ENCODE results near the gene GPR151. TPM values are rescaled to one million over a fixed set of nuclear protein-coding genes. Genes with fewer than 3 reads are reported as not detected.

Gene GPR151
- total RNA-seq, 2 donors from 2014 or later, result not detected

DNA sequence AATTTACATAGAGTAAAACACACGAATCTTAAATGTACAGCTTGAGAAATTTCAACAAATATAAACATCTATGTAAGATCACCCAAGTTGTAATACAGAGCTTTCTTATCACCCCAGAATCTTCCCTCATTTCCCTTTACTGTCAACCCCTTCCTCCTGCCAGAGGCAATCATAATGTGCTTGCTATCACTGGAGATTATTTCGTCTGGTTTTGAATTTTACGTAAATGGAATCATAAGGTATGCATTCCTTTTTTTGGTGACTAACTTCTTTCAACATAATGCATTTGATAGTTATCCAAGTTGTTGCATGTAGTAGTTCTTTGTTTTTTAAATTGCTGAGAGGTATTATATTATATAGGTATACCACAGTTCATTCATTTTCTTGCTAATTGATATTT lies 37.5 kb upstream of the GPR151 start:
- H3K4me3 ChIP-seq, result no peak overlapping the region
- no peak for DNase-seq
- no peaks in the 10 kb centered on the region for H3K9me3 ChIP-seq
- no peaks in the 10 kb centered on the region for H3K27me3 ChIP-seq
- no peak overlapping the region for H3K27ac ChIP-seq
- intact Hi-C loops (cut with DNase I), result no loop called here
- H3K4me1 ChIP-seq, result no peaks in the 10 kb centered on the region
- H3K9ac ChIP-seq (ENCODE audit: low read depth in 2 of 2, low read length in 2 of 2), result no peak overlapping the region
- H3K36me3 ChIP-seq, result no peaks in the 10 kb centered on the region
- no peak for TF ChIP-seq CTCF (IDR thresholded peaks at IDR 0.05)

DNA sequence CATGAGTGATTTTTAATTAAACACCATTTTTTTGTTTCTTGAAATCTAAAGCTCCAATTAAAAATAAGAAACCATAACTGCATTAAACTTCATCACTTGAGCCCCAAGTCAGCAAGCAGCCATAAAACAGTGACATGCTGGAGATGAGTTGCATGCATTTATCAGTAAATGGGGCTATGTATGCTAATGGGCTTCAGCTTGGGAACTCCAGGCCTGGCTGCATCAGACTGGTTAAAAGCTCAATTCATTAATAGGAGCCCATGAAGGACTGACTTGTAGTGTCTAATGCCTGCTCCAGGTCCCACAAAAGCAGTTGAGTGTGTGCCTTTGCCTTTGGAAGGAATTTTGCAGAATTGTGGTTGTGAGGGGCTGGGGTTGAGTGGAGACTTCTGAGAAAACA lies 33.6 kb upstream of the GPR151 start:
- no peak for TF ChIP-seq CTCF (IDR thresholded peaks at IDR 0.05)
- no peak for DNase-seq
- H3K36me3 ChIP-seq, result no peaks in the 10 kb centered on the region
- H3K4me1 ChIP-seq, result no peaks in the 10 kb centered on the region
- no peak overlapping the region for H3K4me3 ChIP-seq
- H3K27ac ChIP-seq, result no peak overlapping the region
- intact Hi-C loops (cut with DNase I), result no loop called here
- H3K9me3 ChIP-seq, result no peaks in the 10 kb centered on the region
- H3K9ac ChIP-seq (ENCODE audit: low read depth in 2 of 2, low read length in 2 of 2), result no peak overlapping the region
- H3K27me3 ChIP-seq, result no peaks in the 10 kb centered on the region

DNA sequence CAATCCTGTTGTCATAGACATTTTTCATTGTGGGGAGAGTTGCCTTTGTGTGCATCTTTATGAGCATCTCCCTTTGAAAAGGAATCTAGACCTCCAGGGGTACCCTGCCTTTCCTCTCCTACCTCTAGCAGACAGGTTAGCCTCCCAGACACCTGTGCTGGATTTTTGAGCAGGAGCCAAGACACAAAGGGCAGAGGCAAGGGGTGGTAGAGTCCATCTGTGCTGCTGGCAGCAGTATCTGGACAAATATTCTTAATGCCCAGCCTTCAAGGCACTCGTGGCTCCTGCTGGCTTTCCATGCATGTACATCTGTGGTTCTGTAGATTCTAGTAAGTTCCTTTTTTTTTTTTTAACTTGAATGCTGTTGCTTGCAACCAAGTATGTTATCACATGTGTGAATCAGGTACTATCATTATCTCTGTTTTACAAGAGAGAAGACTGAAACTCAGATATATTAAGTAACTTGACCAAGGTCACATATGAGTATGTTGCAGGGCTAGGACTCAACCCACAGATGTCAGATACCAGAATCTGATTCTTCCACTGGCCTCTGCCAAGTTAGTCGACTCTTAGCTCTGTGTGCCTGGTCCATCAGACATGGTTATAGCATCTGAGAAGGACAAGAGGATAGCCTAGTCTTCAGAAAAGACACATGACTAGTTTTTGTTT lies 32.9 kb upstream of the GPR151 start:
- no peak overlapping the region for H3K9ac ChIP-seq (ENCODE audit: low read depth in 2 of 2, low read length in 2 of 2)
- DNase-seq, result no peak
- no peak overlapping the region for H3K27ac ChIP-seq
- H3K4me1 ChIP-seq, result no peaks in the 10 kb centered on the region
- H3K4me3 ChIP-seq, result no peak overlapping the region
- H3K27me3 ChIP-seq, result no peaks in the 10 kb centered on the region
- H3K9me3 ChIP-seq, result no peaks in the 10 kb centered on the region
- intact Hi-C loops (cut with DNase I), result no loop called here
- no peaks in the 10 kb centered on the region for H3K36me3 ChIP-seq
- TF ChIP-seq CTCF (IDR thresholded peaks at IDR 0.05), result no peak

- no peak for DNase-seq
- H3K27ac ChIP-seq, result no peak overlapping the region
- TF ChIP-seq CTCF (IDR thresholded peaks at IDR 0.05), result no peak
- H3K9ac ChIP-seq (ENCODE audit: low read depth in 2 of 2, low read length in 2 of 2), result no peak overlapping the region
- no peaks in the 10 kb centered on the region for H3K4me1 ChIP-seq
- no peak overlapping the region for H3K4me3 ChIP-seq
- no peaks in the 10 kb centered on the region for H3K27me3 ChIP-seq
- no peaks in the 10 kb centered on the region for H3K9me3 ChIP-seq
- intact Hi-C loops (cut with DNase I), result loop anchor here (5.0 kb wide), 2 partner anchors 423 to 643 kb away; no protein-coding TSS in a partner anchor
- no peaks in the 10 kb centered on the region for H3K36me3 ChIP-seq
Observed at GRCh38 chr5:146544232-146544631, 28.2 kb upstream of the GPR151 start.

DNA sequence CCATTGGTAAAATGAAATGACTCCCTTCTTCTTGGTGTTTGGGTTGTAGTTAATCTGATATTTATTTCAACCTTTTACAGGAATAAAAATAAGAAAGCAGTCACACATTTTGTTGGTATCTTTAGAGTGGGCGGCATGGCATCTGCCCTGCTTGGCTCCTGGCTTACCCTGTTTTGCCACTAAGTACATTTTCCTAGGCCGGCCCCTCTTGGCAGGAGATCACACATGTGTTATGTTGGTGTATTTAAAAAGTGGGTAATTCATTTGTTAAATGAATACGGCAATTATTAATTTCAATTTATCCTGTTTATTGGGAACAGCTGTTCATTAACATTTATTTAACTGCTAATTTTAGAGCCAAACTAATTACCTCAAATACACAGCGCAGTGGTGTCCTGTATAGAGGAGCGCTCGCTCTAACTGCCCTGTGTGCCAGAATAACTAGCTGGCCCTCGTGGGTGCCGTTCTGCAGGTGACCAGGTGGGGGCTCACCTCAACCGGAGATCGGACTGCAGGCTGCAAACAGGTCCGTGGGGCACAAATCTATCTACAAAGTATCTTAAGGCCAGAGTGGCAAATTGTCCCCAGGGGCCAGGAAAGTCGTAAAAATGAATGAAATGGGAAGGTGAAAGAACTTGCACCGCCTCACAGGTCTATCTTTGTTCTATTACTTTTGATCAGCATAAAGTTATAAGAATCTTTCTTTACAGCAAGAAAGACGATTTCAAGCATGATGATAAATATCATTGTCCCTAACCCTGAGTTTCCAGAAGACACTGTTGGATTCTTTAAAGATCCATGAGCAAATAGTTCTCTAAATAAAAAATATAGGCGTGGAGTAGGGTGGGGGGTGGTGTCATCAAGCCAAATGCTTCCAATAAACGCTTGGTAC lies 26.2 kb upstream of the GPR151 start:
- Histone ChIP-seq H3K27ac (no peak overlapping the region), H3K9ac (ENCODE audit: low read depth in 2 of 2, low read length in 2 of 2) (no peak overlapping the region), H3K4me3 (no peak overlapping the region), H3K27me3 (no peaks in the 10 kb centered on the region), H3K4me1 (no peaks in the 10 kb centered on the region), H3K36me3 (no peaks in the 10 kb centered on the region), H3K9me3 (no peaks in the 10 kb centered on the region)
- intact Hi-C loops (cut with DNase I), result loop anchor here (5.0 kb wide), 2 partner anchors 425 to 645 kb away; no protein-coding TSS in a partner anchor
- TF ChIP-seq CTCF (IDR thresholded peaks at IDR 0.05), result peak; percentile 79
- DNase-seq, result peak; percentile 76
